GM12865 (cell line): ENCODE data around the gene SWAP70.
A peak's percentile ranks its signal among the peaks of the same experiment; 100 is the strongest.

ENCODE experiments used
- DNase-seq: peaks from one replicate; pipeline ENCODE4 v3.0.0; 2010; ENCODE audit warnings: low read depth
- H3K4me3 ChIP-seq: 2 replicates; pipeline ENCODE4 v1.5.1; 2011; ENCODE audit warnings: mild to moderate bottlenecking, low read depth, low read length, control low read depth
- CTCF ChIP-seq: IDR thresholded peaks from 2 replicates; pipeline ENCODE4 v1.5.1; 2011; ENCODE audit warnings: low read length, control low read depth, low read depth, inconsistent platforms; ENCODE audit not compliant: insufficient read depth; ENCODE audit errors: missing control alignments

The SWAP70 gene

DNA sequence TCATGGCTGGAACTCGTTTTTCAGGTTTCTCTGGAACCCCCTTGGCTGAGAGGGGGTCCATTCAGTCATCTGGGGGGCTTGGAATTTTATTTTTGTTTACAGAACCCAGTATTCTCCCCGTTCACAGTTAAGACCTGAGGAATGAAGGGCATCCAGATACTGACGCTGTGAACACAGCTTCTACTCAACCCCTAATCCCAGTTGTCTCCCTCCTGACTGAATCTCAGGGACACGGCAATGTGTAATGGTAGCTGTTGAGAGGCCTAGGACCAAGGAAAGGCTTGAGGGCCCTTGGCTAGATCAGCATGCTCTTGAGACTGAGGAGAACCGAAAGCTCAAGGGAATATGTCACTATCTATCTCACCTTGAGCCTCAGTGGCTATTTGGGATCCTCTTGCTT is 113.6 kb downstream of the SWAP70 start:
- no peak overlapping the region for H3K4me3 ChIP-seq
- DNase-seq = no peak
- no peak for TF ChIP-seq CTCF

DNA sequence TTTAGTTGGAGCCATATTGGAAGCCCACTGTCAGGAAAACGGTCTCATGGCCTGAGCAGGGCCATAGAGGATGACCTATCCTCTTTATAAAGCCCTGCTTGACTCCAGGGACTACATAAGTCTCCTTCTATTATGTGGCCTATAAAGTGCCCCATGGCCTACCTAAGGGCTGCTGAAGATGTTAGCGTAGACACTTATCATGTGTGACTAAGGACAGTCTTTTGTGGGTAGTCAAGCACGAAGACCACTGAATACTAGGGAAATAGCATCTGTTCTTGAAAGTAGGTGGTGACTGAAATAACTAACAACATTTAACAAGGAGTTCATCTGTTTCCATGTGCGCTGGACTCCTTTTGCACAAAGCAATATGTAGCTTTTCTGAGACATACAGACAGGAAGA is 117.1 kb downstream of the SWAP70 start:
- no peak for DNase-seq
- TF ChIP-seq CTCF = no peak
- no peak overlapping the region for H3K4me3 ChIP-seq

GRCh38 chr11:9783986-9784385 is 120.1 kb downstream of the SWAP70 start:
- no peak overlapping the region for H3K4me3 ChIP-seq
- DNase-seq = no peak
- no peak for TF ChIP-seq CTCF

DNA sequence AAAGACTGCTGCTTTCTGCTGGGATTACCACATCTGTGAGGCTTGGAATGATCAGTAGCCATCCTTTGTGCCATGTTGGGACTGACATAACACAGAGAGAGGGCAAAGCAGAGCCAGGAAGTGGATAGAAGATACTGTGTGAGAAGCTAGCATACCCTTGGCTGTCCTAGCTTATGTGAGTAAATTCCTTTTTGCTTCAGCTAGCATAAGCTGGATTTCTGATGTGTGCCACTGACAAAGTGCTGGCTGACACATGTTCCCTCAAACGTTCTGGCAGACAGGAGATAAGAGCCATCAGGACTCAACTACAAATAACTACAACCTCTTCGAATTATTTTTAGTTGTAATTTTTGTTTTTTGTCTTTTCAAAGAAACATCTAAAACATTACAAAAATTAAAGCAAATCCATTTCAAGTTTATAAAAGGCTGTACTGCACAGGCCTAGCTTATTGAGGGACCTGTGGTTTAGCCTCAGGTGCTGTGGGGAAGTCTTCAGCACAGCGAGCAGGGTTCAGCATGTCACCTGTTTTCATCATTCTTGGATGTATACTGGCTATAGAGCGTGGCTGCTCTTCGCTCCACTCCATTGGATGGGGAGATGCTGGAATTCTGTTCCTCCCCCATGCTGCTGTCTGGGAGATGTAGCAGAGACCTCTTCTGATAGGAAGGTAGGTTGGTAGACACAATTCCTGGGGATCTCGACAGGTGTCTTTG is 120.9 kb downstream of the SWAP70 start:
- no peak for DNase-seq
- no peak for TF ChIP-seq CTCF
- no peak overlapping the region for H3K4me3 ChIP-seq

- DNase-seq = peak; percentile 62
- no peak overlapping the region for H3K4me3 ChIP-seq
- no peak for TF ChIP-seq CTCF
Observed at GRCh38 chr11:9787260-9787659, 123.4 kb downstream of the SWAP70 start.

DNA sequence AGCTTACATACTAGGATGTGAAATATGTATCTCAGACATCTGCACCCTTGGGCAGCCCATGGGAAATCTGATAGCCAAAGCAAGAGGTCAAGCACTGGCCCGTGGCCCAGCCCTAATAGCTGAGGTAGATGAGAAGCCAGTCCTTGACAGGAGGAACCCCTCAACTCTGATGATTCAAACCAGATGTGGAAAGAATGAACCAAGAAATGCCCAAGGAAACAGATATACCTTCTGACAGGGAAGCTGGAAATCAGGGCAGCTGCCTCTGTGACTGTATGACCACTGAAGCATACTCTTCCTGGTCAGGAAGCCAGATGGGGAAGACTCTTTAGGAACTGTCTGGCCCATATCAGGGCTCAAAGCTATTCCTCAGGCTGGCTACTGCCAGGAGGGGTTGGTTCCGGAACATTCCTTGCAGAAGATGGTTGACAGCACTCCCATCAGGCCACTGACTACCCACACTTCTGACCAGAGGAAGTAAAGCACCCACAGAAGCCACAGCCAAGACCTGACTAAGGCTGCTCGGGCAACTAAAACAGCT is 124.2 kb downstream of the SWAP70 start:
- no peak overlapping the region for H3K4me3 ChIP-seq
- no peak for TF ChIP-seq CTCF

DNA sequence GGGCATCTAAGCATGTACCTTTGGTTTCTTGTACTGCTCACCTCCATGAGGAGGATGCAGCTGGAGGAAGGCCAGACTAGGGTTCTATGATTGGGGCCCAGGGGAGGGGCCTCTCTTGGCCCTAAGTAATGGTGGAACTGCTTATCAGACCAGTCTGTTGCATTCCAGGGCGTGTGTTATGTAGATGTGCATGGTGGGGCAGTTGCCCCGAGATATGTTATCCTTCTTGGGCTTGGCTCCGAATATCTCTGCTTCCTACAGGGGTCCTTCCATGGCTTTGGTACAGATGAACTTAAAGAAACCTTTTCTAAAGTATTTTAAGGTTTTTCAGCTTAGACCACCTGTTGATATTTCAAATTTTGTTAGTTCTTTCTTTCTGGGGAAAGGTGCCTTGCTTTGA is 126.0 kb downstream of the SWAP70 start:
- no peak for DNase-seq
- TF ChIP-seq CTCF = no peak

More for the DNA sequence above, 124.2 kb downstream of the SWAP70 start:
- DNase-seq = peak; percentile 6

More for the DNA sequence above, 126.0 kb downstream of the SWAP70 start:
- H3K4me3 ChIP-seq = no peak overlapping the region
